Germinal center (tissue), 1 donor: ENCODE results near the gene CHD5.
"Not testable (repeated sequence)": the region's sequence is repeated elsewhere in the genome, so short reads cannot be mapped to it uniquely, and the experiment has no call there.

ENCODE experiments used
- DNase-seq: peaks from one replicate; pipeline ENCODE4 v3.0.0; 2012; ENCODE audit warnings: mixed read lengths, low spot score

CHD5 gene

DNA sequence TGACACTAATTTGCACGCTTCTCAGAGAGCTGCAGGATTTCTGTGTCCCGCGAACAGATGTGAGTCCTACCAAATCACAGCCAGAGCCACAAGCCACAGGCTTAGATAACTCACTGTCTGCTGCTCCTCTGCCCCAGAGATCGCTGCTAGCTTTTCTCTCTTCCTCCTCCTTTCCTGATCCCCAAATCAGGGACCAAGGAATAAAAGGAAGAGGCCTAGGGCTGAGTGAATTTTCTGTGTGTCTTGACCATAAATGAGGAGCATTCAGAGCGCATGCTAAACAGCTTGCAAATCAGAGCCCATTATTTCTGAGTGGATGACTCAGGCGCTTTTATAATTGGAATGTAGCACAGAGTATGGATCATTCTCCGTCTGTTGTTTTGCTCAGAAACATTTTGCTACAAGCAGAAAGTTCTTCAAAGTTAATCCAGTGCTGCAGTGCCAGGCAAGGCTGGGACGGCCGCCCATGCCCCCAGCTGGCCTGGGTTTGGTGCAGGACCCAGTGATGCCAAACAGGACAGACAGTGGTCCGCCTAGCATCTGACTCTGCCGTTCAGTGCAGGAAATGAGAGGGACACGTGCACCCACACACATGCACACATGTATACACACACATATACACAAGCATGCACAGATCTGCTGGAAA lies 96.2 kb downstream of the CHD5 start:
- no peak for DNase-seq

DNA sequence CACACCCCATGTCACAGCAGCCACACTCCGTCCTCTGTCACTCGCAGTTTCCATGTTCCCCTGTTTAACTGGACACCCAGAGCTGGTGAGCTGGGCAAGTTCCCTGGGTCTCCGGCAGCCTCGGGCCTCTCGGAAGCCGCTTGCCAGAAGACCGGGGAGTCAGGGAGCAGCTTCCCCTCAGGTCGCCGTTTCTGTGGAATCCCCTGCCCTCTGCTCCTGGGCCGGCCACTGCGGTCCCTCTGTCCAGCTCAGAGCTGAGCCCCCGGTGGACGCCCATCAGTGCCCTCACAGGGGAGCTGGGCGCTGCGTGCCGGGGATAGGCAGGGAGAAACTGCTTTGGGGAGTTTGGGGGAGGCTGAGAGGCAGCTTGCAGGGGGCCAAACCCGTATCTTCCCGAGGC lies 96.7 kb downstream of the CHD5 start:
- DNase-seq, result no peak

DNA sequence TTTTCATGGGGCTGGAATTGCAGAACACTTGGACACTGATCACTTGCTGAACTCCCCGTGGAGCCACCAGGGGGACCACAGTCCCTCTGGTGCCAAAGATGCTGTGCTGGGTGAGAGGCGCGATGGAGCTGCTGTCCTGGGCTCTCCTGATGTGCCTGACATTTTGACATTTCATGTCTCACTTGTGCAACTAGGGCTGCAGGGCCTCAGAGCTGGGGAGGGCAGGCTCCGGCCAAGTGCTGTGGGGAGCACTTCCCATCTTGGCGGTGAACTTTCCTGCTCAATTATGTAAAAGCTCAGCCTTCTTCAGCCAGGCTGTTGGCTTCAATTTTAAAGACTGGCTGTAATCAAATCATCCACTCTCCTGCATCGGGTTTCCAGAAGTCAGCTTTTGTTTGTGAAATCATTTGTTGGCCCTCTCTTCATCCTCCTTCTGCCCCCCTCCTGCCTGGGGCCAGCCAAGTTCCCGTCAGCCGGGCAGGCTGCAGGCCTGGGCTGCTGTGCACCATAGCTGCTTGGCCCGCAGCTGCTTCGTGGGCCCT lies 97.6 kb downstream of the CHD5 start:
- no peak for DNase-seq

DNA sequence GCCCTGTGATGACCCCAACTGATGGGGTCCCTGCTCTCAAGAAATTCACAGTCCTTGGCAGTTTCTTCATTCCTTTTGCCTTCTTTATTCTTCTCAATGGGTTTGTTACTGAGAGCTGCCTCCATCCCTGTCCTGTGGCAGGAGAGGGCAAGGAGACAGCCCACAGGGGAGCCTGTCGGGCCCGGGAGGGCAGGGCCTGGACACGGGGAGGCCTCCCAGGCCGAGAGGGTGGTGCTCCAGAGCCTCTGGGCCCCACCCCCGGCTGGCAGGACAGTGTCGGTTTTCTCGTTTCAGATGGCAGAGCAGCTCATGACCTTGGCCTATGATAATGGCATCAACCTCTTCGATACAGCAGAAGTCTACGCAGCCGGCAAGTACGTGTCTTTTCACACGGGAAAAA lies 98.2 kb downstream of the CHD5 start:
- DNase-seq, result no peak

DNA sequence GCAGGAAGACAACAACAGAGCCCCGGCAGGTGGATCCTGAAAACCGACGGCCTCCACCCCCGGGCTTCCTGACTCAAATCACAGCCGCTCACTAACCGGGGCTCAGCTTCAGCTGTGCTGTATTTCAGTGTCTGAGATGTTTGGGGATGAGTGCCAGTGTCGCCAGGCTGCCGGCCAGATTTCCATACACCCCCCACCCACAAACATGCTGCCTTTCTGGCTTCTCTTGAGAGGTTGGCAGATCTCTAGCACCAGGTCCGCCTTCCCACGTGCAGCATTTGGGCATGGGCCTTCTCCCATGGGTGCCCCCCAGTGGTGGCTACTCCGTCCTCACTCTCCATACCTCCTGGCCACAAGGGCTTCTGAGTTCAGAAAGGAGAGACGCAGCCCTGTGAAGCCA lies 99.7 kb downstream of the CHD5 start:
- no peak for DNase-seq

DNA sequence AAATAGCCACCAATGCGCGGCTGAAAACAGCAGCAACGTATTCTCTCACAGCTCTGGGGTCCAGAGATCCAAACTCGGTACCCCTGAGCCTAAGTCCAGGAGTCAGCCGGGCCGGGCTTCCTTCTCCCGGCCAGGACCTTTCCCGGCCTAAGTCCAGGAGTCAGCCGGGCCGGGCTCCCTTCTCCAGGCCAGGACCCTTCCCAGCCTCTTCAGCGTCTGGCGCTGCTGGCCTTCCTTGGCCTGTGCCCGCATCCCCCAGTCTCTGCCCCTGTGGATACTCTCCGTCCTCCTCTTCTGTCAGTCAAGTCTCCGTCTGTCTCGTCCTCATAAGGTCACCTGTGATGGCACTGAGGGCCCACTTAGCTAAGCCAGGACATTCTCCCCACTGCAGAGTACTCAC lies 102.2 kb downstream of the CHD5 start:
- DNase-seq, result no peak

DNA sequence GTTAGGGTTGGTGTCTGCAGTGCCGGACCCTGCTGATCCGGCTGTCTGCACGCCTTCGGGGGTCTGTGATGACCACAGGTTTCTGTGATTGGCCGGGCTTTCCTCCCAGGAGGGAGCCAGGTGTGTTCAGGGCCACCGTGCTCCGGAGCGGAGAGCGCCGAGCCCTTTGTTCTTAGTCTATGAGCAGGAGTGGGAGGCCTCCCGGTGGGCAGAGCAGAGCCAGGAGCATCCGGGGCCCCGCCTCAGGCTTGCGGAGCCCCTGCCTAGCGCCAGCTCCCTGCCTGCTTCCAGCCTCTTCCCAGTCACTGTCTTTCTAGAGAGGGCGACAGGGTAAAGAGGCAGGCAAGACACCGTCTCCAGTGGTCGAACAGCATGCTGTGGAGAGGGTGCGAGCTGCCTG lies 102.6 kb downstream of the CHD5 start:
- no peak for DNase-seq

DNA sequence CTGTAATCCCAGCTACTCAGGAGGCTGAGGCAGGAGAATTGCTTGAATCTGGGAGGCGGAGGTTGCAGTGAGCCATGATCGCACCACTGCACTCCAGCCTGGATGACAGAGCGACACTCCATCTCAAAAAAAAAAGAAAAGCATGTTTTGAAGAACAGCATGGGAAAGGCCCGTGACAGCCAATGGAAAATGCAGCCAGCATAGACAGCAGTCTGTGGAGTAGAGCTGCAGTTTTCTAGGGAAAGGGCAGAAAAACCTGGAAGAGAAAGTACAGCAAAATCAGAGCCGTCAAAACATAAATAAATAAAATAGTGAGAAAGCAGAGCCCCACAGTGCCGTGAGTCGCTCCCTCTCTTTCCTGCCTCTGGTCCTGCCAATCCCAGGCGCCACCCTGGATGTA lies 103.1 kb downstream of the CHD5 start:
- not testable (repeated sequence) for DNase-seq

DNA sequence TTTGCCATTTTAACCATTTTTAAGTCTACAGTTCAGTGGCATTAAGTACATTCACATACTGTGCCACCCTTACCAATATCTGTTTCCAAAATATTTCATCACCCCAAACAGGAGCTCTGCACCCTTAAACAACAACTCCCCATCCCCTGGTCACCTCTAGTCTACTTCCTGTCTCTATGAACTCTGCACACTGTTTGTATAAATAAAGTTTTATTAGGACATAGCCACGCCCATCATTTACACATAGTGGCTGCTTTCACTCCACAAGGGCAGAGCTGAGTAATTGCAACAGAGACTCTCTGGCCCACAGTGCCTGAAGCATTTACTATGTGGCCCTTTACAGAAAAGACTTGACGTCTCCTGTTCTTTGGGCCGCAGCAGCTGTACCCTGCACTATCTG lies 104.4 kb downstream of the CHD5 start:
- no peak for DNase-seq

DNA sequence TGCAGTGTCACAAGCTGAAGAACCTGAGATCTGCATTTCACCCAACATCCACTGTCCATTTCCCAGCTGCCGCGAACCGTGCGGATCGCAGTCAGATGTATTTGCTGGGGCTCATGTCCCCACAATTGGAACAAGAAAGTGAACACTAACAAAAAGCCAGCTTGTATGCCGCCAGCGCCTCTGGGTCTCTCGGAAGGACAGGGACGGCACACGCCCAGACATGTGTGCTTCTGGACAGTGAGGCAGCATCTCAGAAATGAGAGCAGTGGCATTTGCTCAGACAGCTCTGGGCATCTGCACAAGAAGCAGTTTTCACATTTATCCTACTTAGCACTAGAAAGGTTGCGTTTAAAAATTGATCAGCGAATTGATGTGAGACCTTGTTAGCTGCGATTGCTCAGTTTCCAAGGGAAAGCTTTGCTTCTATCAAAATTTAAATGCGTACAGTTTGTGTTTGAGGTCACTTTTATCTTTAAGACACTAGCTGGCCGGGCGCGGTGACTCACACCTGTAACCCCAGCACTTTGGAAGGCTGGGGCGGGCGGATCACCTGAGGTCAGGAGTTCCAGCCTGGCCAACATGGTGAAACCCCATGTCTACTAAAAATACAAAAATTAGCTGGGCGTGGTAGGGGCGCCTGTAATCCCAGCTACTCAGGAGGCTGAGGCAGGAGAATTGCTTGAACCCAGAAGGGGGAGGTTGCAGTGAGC lies 105.8 kb downstream of the CHD5 start:
- no peak for DNase-seq

DNA sequence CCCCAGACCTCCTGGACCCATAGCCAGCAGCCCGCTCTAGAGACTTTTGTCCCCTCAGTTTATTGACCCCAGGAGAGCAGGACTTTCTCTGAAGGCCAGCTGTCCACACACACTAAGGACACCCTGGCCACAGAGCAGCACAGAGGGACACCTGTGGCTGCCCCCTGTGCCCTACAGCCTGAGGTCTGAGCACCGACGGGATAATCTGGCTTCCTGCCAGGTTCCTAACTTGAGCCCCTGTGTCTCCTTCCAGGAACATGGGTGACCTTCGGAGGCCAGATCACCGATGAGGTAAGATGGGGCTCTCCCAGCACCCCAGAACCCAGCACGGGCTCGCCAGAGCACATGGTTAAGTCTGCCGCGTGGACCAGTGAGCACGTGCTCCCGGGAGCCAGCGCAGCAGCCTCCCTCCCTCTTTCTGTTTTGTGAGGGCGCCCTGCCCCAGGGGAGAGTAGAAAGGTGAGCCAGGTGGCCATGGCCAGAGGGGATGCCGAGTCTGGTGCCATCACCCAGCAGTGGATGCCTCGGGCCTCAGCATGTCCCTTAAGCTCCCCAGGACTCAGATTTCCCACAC lies 106.6 kb downstream of the CHD5 start:
- DNase-seq, result no peak

DNA sequence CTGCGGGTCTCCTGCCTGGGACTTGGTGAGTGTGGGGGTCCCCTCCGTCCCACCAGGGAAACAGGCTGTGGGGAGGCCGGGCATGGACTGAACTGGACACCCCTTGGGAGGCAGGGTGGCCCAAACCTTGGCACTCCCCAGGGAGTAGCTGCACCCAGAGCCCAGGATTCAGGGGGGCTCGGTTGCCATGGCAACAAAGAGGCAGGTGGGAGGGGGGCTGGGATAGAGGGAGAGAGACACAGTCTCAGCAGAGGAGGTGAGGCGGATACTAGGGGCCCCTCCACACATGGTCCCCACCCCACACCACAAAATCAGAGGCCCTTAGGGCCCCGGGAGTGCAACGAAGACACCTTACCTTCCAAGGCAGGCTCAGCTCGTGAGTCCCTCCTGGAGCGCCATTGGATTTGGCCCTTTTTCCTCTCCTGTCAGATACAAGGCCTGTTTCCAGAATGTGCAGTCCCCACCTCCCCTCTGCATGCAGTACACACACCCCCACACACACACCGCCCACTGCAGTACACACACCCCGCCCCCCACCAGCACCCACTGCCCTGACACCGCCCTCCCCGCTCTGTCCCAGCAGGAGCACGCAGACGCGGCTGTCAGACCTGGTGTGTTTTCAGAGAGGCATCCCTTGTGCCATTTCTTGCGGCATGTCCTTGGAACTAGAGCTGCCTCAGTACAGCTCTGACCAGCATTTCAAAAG lies 107.2 kb downstream of the CHD5 start:
- DNase-seq, result no peak

DNA sequence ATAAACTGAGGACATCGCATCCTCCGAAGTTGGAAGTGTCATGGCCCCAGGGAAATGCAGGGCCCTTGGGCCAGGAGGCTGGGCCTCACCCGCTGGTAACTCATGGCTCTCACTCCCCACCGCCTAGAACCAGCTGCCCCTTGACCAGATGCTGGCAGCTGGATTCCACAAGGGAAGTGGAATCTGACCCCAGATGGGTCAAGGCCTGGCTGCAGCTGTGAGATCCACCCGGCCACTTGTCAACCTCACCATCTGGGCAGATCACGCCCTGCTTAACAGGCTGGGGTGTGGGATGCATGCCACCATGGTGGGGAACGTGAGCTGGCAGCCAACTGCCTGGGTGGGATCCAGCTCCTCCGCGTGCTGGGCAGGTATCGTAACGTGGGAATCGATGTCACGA lies 108.9 kb downstream of the CHD5 start:
- DNase-seq, result no peak

DNA sequence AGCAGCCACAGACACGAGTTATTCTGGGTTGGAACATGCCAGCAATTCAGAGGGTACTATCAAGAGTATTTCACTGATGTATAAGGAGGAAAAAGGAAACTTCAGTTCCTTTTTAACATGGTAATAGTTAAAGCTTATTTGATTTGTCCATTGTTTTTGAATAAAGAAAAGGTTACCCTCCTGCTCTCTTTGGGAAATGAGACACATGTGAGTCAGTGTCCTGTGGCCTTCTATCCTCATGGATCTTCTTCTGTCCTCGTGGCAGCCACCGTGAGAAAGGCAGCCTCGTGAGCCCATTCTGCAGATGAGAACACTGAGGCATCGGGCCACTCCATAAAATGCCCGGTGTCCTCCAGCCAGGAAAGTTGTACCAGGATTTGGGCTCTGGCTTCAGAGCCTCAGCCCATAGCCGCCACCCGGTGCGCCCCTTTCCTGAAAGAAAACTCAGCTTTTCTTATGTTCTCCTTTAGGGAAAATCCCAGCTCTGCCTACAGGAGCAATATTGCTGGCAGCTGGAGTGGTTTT lies 109.6 kb downstream of the CHD5 start:
- no peak for DNase-seq

DNA sequence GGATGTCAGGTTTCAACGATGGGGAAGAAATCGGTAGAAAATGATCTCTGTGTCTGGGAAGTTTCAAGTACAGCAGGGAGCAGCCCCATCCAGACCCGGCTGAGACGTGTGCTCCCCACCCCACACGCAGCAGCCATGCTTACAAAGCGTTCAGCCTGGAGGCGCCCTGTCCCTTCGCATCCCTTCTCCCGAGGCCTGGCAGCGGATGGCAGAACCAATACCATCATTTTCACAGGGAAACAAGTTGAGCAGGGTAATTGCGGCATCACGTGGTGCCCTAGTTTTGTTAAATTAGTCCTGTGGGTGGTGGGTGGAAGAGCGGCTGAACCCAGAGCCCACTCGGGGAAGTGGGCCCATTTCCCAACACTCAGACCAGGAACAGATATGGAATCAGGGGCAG lies 110.5 kb downstream of the CHD5 start:
- DNase-seq, result no peak

DNA sequence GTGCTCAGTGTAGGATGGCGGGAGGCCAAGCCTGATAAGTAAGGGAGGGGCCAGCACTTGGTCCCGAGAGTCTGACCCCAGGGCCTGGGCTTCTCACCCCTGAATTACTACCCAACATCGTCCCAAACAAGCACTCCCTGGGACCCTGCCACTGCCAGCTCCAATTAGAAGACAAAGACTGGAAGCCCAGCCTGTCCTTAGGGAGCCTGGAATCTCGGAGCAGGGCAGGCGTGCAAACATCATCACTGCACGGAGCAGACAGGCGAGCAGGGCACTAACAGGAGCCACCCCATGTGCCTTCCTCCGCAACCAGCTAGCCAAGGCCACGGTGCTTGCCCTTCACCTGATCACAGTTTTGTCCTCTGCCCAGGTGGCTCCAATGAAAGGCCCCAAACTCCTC lies 111.2 kb downstream of the CHD5 start:
- DNase-seq, result no peak

DNA sequence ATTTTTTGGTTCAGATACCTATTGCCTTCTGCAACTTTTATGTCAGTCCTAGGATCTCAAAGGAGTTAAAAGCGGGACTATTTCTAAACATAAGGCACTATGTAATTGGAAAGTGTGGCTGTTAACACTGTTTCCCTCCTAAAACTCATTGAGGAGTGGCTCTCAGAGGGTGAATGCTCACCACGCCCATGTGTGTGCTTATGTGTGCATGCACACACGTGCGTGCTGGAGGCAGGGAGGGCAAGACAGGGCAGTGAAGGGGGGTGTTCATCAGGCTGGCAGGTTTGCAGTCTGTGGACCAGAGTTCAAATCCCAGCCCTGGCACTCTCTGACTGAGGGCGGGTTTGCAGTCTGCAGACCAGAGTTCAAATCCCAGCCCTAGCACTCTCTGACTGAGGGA lies 112.0 kb downstream of the CHD5 start:
- no peak for DNase-seq

DNA sequence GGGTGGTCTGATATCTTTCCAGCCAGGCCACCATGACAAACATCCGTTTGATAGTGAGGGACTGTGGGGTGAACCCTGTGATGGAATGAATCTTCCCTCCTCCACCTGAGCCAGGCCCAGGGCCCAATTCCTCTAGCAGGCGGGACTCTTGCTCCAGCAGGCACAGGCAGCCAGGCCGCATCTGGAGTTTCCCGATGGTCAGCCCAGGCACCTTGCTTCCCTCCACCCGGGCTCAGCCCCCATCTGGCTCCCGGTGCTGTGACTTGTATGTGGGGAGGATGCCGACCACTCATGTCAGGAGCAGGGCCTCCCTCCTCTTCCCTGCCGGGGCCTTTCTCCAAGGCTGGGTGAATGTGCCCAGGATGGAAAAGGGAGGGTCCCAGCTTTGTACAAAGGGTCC lies 113.4 kb downstream of the CHD5 start:
- DNase-seq, result no peak

DNA sequence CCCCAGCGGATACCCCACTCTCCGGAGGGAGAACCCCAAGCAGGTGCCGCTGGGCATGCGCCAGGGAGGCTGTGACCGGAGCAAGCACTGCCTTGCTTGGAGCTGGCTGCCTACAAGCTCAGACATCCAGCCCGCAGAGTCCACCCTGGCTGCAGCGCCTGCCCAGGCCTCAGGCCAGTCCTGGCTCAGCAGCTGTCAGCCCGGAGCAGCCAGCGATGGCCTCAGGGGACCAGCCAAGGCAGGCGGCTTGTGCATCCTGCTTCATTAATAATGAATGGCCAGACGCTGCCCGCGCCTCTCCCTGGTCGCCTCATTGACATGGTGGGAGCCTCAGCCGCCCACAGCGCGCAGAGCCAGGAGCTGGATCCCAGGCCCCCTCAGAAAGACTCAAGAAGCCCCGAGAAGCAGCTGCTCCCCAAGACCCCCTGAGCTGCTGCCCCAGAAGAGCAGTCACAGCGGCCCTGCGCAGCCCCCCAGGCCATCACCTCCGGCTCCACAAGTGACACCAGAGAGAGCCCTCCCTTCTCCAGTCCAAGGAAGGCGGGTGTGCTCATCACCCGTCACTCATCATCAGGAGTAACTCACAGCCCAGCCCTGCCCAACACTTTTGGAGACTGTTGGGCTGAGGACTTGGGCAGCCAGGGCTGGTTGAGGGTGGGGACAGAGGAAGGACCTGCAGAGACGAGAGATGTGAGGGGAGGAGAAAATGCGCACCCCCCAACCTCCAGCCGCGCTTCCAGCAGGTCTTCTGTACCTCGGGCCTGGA lies 114.8 kb downstream of the CHD5 start:
- no peak for DNase-seq

DNA sequence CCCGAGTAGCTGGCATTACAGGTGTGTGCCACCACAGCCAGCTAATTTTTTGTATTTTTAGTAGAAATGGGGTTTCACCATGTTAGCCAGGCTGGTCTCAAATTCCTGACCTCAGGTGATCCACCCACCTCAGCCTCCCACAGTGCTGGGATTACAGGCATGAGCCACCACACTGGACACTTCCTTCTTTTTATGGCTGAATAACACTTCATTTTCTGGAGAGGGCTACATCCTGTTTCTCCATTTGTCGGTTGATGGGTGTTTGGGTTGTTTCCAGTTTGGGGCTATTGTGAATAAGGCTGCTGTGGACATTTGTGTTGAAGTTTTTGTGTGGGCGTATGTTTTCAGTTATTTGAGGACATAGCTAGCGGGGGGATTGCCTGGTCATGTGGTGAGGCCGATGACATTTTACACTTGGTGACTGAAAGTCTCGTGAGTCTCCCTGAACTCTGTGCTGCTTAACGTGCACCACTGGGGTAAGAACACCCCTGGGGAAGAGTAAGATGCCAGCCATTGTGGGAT lies 116.5 kb downstream of the CHD5 start:
- not testable (repeated sequence) for DNase-seq

DNA sequence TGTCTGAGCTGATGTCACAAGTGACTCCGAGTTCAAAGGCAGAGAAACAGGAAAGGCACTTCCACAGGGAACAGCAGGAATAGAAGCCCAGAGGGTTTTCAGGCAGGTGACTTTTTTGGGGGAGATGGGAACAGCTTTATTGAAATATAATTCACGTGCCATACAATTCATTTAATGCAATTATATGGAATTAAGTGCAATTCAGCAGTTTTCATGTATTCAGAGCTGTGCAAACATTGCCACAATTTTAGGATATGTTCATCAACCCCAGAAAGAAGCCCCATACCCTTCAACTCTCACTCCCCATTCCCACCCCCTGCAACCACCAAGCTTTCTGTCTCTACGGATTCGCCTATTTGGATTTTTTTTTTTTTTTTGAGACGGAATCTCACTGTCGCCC lies 117.5 kb downstream of the CHD5 start:
- no peak for DNase-seq

DNA sequence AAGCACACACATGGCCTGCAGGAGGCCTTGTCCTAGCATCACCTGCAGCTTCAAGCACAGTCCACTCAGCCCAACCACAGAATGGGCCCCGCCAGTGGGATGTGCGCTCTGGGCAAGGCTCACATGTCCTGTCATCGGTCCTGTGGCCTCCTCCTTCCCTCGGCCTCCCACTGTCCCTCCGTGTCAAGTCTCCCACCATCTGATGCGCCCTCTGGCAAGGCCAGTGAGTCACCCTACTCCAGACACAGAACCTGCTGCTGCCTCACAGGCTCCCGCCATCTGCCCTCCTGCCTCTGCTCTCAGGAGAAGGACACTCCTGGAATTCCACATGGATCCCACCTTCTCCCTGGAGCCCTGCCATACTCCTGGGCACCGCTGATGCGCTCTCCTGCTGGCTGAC lies 120.3 kb downstream of the CHD5 start:
- DNase-seq, result no peak
